Vagina (tissue), 2 donors: ENCODE measurements around the gene PIEZO1.

Source experiments
- POLR2A ChIP-seq, 2 donors: fragments of 450-650 bp; IDR thresholded peaks; one replicate each; pipeline ENCODE4 v1.6.1; 2017; ENCODE audit warnings: antibody characterized with exemption in 2 of 2, mild to moderate bottlenecking in 2 of 2, moderate library complexity in 2 of 2
- TF ChIP-seq, protein P1 (sequence below), 3 experiments: fragments of 450-650 bp in 2 of 3; fragments of 200-600 bp in 1 of 3; sonication (generic) in 1 of 3; IDR thresholded peaks; one replicate each; pipeline ENCODE4 v1.5.1; 2017 to 2019; ENCODE audit warnings: antibody characterized with exemption in 3 of 3, mild to moderate bottlenecking in 2 of 3, moderate library complexity in 2 of 3

DNA sequence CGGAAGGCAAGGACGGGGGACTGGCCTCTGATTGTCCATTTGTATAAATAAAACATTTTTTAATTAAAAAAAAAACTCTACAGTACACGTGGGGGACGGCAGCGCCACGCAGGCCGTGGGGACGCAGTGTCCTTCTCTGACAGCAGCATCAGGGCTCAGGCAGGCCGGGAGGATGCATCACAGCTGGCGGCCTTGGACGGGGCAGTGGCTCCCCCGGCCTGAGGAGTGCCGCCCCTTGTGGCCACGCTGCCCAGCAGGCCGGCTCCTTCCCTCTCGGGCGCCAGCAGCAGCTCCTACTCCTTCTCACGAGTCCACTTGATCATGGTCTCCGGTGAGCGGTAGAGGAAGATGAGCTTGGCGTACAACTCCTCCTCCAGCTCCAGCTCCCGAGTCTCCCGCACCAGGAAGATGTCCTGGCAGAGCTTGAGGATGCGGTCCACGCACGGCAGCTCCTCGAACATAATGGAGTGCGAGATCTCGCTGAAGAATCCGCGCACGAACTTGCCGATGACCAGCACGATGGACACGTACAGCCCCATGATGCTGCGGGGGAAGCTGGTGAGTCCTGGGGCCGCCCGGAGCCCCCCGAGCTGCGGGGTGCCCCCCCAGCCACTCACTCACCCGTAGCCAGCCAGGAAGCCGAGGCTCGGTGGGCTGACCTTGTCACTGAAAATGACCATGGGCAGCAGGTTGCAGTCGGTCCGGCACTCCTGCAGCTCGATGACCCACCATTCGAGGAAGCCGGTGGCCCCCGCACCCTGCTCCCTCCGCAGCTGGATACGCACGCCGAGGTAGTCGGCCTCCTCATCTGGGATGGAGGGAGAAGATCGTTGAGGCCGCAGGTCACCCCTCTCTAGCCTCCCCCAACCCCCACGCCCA is 69.5 kb downstream of the PIEZO1 start:
- TF ChIP-seq, protein P1, sequence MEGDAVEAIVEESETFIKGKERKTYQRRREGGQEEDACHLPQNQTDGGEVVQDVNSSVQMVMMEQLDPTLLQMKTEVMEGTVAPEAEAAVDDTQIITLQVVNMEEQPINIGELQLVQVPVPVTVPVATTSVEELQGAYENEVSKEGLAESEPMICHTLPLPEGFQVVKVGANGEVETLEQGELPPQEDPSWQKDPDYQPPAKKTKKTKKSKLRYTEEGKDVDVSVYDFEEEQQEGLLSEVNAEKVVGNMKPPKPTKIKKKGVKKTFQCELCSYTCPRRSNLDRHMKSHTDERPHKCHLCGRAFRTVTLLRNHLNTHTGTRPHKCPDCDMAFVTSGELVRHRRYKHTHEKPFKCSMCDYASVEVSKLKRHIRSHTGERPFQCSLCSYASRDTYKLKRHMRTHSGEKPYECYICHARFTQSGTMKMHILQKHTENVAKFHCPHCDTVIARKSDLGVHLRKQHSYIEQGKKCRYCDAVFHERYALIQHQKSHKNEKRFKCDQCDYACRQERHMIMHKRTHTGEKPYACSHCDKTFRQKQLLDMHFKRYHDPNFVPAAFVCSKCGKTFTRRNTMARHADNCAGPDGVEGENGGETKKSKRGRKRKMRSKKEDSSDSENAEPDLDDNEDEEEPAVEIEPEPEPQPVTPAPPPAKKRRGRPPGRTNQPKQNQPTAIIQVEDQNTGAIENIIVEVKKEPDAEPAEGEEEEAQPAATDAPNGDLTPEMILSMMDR (IDR thresholded peaks at IDR 0.05) = no peak
- no peak for TF ChIP-seq POLR2A (IDR thresholded peaks at IDR 0.05)
